NCI-H774 (cell line): Measurements from ENCODE around the gene ZNF281.
A peak's percentile ranks its signal among the peaks of the same experiment; 100 is the strongest.
"Not testable (repeated sequence)": the region's sequence is repeated elsewhere in the genome, so short reads cannot be mapped to it uniquely, and the experiment has no call there.

Experiments
- DNase-seq: peaks from one replicate; lab custom pipeline; 2025; lab: John Stamatoyannopoulos, UW

The ZNF281 gene, protein sequence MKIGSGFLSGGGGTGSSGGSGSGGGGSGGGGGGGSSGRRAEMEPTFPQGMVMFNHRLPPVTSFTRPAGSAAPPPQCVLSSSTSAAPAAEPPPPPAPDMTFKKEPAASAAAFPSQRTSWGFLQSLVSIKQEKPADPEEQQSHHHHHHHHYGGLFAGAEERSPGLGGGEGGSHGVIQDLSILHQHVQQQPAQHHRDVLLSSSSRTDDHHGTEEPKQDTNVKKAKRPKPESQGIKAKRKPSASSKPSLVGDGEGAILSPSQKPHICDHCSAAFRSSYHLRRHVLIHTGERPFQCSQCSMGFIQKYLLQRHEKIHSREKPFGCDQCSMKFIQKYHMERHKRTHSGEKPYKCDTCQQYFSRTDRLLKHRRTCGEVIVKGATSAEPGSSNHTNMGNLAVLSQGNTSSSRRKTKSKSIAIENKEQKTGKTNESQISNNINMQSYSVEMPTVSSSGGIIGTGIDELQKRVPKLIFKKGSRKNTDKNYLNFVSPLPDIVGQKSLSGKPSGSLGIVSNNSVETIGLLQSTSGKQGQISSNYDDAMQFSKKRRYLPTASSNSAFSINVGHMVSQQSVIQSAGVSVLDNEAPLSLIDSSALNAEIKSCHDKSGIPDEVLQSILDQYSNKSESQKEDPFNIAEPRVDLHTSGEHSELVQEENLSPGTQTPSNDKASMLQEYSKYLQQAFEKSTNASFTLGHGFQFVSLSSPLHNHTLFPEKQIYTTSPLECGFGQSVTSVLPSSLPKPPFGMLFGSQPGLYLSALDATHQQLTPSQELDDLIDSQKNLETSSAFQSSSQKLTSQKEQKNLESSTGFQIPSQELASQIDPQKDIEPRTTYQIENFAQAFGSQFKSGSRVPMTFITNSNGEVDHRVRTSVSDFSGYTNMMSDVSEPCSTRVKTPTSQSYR

GRCh38 chr1:200409761-200410565 lies at the start of gene ZNF281:
Gene ZNF281, minus strand, starts transcription at chr1:200410036. Its CDS starts 331 bp downstream, at chr1:200409705.
- DNase-seq, result peak; percentile 94

DNA sequence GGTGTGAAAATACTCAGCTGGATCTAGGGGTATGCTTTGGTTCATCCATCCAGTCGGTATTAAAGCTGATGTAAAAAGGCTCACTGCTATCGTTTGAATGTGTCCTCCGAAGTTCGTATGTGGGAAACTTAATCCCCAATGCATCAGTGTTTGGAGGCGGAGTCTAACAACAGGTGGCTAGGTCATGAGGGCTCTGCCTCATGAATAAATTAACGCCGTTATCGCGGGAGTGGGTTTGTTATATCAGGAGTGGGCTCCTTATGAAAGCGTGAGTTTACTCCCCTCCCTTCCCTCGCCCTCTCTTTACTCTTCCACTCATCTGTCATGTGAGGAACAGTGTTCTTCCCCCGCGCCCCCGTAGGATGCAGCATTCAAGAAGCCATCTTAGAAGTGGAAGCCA lies 48.9 kb upstream of the ZNF281 start:
- no peak for DNase-seq

DNA sequence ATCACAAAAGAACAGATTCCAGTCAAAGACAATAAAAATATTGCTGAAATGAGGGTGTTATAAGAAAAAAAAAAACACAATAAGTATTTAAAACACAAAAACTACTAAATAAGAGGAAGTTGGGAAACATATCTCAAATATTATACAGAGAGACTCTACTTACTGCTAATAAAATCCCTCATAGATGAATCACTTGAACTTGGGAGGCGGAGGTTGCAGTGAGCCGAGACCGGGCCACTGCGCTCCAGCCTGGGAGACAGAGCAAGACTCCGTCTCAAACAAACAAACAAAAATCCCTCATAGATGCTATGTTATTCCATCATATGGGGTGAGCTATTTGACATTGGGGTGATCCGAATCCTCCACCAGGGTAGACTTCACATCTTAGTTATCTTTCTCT lies 48.0 kb upstream of the ZNF281 start:
- no peak for DNase-seq

DNA sequence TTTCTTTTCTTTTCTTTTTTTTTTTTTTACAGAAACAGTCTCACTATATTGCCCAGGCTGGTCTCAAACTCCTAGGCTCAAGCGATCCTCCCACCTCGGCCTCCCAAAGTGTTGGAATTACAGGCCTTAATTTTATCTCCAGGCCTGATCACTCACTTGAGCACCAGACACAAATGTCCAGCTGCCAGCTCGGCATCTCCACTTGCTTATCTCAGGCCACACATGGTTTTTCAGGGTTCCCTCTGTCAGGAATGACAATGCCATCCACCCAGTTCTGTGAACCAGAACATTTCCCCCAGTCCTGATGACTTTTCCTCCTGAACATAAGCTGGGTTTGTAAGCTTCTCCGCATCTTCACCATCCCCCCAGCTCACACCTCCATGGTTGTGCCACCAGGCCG lies 44.6 kb upstream of the ZNF281 start:
- DNase-seq, result no peak

DNA sequence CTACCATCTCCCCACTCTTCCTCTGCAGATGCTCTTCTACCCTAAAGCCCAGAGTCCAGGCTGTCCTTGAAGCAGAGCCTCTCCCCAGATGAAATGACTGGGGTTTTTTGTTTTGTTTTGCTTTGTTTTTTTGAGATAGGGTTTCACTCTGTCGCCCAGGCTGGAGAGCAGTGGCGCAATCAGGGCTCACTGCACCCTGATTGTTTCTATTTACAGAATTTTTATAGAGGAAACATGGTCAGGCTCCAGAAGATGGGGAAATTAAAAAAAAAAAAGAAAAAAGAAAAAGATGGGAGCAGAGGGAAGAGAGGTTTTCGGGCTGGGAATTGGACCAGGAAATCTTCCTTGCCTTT lies 43.7 kb upstream of the ZNF281 start:
- no peak for DNase-seq

GRCh38 chr1:200452850-200453552 lies 43.2 kb upstream of the ZNF281 start:
- no peak for DNase-seq

DNA sequence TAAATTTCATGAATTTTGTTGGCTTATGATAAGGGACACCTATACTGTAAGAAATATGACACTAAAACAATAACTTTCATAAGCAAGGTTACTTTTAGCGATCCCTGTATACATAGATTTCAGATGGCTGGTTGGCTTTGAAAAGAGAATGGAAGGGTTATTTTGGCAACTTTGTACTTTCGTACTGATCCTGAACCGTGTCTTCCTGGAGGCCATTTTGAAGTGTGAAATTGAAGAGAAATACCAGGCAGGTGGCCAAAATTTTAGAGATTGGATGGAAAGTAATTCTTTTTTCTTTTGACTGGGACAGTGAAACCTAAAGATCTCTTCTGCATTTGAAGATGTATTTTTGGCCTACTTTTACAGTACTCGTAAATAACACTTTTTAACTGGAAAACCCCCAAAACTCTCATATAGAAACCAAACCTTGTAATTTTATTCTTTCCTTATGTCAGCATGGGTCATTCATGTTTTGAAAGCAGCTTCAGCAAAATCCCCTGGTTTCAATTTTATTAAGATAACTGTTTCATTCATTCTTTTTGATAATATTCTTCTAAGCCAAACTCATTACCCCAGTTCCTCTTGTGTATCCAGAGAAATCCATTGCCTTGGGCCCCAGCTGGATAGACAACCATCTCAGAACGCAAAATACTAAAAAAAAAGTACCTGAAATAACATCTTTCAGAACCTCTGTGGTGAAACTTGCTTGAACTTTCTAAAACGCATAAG lies 38.4 kb upstream of the ZNF281 start:
- DNase-seq, result no peak

DNA sequence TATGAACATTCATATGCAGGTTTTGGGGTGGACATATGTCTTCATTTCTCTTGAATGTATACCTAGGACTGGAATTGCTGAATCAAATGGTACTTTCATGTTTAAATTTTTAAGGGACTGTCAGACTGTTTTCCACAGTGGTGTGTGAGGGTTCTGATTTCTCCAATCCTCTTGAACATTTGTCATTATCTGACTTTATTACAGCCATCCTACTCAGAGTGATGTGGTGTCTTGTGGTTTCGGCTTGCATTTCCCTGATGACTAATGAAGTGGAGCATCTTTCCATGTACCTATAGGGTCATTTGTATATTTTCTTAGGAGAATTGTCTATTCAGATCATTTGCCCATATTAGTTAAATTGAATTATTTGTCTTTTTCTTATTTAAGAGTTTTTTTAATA lies 35.4 kb upstream of the ZNF281 start:
- no peak for DNase-seq

DNA sequence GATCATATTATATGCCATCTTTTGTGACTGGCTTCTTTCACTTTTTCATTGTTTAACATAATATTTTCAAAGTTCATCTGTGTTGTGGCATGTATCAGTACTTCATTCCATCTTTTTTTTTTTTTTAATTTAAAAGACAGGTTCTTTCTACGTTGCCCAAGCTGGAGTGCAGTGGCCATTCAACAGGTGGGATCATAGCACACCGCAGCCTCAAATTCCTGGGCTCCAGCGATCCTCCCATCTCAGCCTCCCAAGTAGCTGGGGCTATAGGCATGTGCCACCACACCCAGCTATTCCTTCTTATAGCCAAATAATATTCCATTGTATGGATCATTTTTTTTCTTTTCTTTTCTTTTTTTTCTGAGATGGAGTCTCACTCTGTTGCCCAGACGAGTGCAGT lies 34.6 kb upstream of the ZNF281 start:
- no peak for DNase-seq

DNA sequence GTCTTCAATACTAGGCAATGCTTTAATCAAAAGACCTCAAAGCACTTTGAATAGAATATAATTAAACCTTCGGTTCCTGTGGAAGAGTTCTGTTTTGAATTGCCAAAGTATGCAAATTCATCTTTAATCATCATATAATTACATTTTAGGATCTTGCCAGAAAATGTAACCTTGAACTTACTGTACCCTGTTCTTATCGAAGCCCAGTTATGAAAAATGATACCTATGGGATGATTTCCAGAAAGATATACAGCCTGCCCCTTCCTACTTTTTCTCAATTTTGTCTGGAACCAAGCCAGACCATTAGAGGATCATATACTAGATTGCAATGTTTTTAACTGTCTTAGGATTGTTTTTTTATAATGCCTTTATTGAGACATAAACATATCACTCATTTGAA lies 34.0 kb upstream of the ZNF281 start:
- no peak for DNase-seq

DNA sequence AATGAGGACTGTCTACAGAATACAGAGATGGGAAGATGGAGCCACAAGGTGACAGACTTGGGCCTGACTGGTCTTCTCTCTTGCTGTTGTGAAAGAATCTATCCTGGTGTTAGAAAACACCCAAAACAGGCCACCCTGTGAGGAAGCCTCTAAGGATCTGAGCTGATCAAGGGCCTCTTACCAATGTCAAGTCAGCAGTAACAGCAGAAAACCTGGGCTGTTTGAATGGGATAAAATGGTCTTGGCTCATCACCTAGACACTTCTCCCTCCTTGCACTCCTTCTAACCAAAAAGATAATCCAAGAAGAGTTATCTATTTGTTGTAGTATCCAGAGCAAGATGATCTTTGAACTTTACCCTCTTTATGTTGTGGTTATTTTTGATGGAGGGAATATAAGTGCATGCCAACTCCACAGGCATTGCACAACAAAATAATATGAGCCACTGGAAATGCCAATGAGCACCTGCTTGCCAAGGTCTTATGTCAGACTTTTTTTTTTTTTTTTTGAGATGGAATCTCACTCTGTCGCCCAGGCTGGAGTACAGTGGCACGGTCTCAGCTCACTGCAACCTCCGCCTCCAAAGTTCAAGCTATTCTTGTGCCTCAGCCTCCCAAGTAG lies 32.8 kb upstream of the ZNF281 start:
- no peak for DNase-seq

GRCh38 chr1:200442023-200442422 lies 32.2 kb upstream of the ZNF281 start:
- DNase-seq, result no peak

- no peak for DNase-seq
Measured at GRCh38 chr1:200438911-200439310, 29.1 kb upstream of the ZNF281 start.

DNA sequence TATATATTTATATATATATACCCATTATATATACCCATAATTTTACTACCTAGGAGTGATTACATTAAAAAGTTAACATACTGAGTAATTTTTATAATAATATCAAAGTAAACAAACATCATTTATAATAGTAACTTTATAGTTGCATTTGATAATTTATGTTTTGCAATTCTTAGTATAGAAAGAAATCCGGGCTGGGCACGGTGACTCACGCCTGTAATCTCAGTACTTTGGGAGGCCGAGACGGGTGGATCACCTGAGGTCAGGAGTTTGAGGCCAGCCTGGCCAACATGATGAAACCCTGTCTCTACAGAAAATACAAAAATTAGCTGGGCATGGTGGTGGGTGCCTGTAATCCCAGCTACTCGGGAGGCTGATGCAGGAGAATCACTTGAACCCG lies 28.6 kb upstream of the ZNF281 start:
- not testable (repeated sequence) for DNase-seq

GRCh38 chr1:200437556-200438203 lies 27.8 kb upstream of the ZNF281 start:
- DNase-seq, result no peak

DNA sequence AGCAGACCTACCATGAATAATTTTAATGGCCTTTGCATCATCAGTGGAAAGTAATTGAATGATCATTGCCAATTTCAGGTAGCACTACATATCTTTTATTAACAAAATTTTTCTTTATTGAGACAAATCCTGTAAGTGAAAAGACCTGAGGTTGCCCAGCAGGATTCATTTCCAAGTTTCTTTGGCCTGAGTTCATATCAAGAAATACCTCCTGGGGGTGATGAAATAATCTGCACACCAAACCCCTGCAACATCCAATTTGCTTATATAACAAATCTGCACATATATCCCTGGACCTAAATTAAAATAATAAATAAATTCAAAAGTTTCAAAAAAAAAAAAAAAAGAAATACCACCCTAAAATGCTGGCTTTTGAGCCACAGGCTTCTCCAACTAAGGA lies 27.3 kb upstream of the ZNF281 start:
- no peak for DNase-seq

DNA sequence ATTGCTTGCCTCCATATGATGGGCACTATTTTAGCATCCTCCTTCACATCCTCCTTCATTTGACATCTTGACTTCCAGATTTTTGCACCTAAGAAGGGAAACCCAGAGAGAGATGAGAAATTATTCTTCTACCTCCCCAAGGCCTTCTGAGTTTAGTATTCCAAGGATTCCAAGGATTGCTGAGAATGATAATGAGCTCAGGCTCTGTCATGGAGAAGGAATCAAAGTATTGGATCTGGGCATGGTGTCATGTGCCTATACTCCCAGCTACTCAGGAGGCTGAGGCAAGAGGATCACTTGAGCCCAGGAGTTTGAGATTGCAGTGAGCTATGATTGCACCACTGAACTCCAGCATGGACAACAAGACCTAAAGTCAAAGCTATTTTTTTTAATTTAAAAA lies 26.6 kb upstream of the ZNF281 start:
- DNase-seq, result no peak

DNA sequence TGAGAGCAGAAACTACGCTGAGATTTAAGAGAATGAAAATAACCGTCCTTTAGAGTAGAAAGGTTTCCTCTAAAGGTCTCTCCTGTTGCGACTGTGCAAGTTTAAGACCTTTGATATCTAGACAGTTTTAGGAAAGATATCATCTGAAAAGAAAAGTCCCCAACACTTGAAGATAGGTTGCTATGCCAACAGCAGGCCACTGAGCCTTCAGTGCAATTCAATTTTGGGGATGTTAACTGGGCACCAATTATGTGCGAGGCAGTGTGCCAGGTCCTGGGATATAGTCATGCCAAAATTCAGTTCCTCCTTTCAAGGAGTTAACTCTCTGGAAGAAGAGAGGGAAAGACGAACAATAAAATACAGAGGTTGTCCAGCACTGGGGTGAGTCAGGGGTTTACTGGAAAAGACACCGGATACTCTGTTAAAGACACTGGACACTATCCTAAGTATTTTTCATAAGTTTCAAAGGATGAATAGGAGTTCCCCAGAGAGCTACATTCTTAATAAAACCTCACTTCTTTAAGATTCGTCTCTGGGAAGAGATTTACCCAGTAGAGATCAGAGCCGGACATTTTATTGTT lies 25.5 kb upstream of the ZNF281 start:
- DNase-seq, result no peak

- no peak for DNase-seq
Measured at GRCh38 chr1:200433586-200433985, 23.8 kb upstream of the ZNF281 start.

DNA sequence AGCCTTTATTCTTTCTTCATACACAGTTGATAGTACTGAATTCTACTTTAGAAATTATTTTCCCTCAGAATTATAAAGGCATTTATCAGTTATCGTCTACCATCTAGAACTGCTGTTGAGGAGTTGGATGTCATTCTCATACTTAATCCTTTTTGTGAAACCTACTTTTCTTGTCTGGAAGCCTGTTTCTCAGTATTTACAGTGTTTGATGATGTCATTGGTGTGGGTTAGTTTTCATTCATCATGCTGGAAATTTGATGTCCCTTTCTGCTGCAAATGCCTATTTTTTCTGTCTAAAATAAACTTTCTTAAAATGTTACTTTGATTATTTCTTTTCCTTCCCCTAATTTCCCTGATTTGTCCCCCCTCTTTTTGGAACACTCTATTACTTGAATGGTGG lies 22.8 kb upstream of the ZNF281 start:
- DNase-seq, result no peak
